Calu3 (cell line): ENCODE measurements around the gene SGTA. TPM values are rescaled to one million over a fixed set of nuclear protein-coding genes. Genes with fewer than 3 reads are reported as not detected.

Source experiments
- Bru-seq: library from RNA; stranded (reverse); fragments of 400-500 nt; gene quantifications from one replicate; lab custom pipeline; 2021; lab: Mats Ljungman, UMichigan
- BruChase-seq, 2 experiments: library from RNA; stranded (reverse); fragments of 400-500 nt; gene quantifications; one replicate each; lab custom pipeline; 2021; lab: Mats Ljungman, UMichigan
- BruUV-seq: library from RNA; stranded (reverse); fragments of 400-500 nt; replicated peaks from 2 replicates; lab custom pipeline; 2021; lab: Mats Ljungman, UMichigan
- CTCF ChIA-PET: fragments of 300-600 bp; sonication (Branson Sonifier 250); formaldehyde crosslinking; loops from one replicate; lab custom pipeline; 2022; ENCODE audit warnings: antibody characterized with exemption; lab: Charles Lee
- DNase-seq: peaks from one replicate; pipeline ENCODE4 v3.0.0; 2022
- H3K27ac Mint-ChIP-seq: one replicate; pipeline ENCODE4 v1.8.0; 2022; ENCODE audit warnings: mixed read lengths; ENCODE audit not compliant: unreplicated experiment
- H3K27me3 Mint-ChIP-seq: one replicate; pipeline ENCODE4 v1.8.0; 2022; ENCODE audit warnings: mixed read lengths; ENCODE audit not compliant: unreplicated experiment
- H3K36me3 Mint-ChIP-seq: one replicate; pipeline ENCODE4 v1.8.0; 2022; ENCODE audit warnings: mild to moderate bottlenecking, moderate library complexity, mixed read lengths; ENCODE audit not compliant: insufficient read depth, unreplicated experiment
- H3K4me1 Mint-ChIP-seq: one replicate; pipeline ENCODE4 v1.8.0; 2022; ENCODE audit warnings: mild to moderate bottlenecking, low read depth, mixed read lengths; ENCODE audit not compliant: unreplicated experiment
- H3K4me3 Mint-ChIP-seq: one replicate; pipeline ENCODE4 v1.8.0; 2022; ENCODE audit warnings: mild to moderate bottlenecking, low read depth, moderate library complexity, mixed read lengths; ENCODE audit not compliant: unreplicated experiment
- H3K9me3 Mint-ChIP-seq: one replicate; pipeline ENCODE4 v1.8.0; 2022; ENCODE audit warnings: low read depth, mixed read lengths; ENCODE audit not compliant: unreplicated experiment
- CTCF ChIP-seq: fragments of 200-600 bp; IDR thresholded peaks from one replicate; pipeline ENCODE4 v1.8.0; 2022; ENCODE audit warnings: antibody characterized with exemption; ENCODE audit not compliant: unreplicated experiment
- intact Hi-C: fragments of 100-400 bp; cut with micrococcal nuclease; formaldehyde crosslinking; loops from one replicate; pipeline ENCODE4 v1.10.0; 2022; ENCODE audit not compliant: unreplicated experiment
- long read RNA-seq: library from polyadenylated mRNA; stranded (forward); transcript quantifications from one replicate; pipeline ENCODE4 v2.0.0, GENCODE V29; 2022
- total RNA-seq: library from RNA; stranded (reverse); gene quantifications from 2 replicates; pipeline ENCODE4 v1.2.3, GENCODE V29; 2022

The SGTA gene
- total RNA-seq (44.7 and 48.3 TPM in 2 replicates), Bru-seq, nascent RNA (percentile 61 among the genes with signal in this experiment), BruChase-seq, experiment 1, labeled RNA remaining after a 6-hour chase (percentile 69 among the genes with signal in this experiment), BruChase-seq, experiment 2, labeled RNA remaining after a 2-hour chase (percentile 69 among the genes with signal in this experiment)
- long read RNA-seq, transcript SGTA-201 (12 exons, 2,330 nt), result major isoform, 59 of 72 reads
- long read RNA-seq, partial matches to known transcripts, result 7 of 72 reads
- long read RNA-seq, other reads (novel, unspliced or antisense), result 6 of 72 reads

GRCh38 chr19:2782936-2783780 lies at the start of gene SGTA:
TSS of gene SGTA (minus strand) at chr19:2783273. CDS start at chr19:2769068, 14,205 bp downstream.
- peak; percentile 93 for DNase-seq
- no peaks in the 10 kb centered on the region for H3K27me3 Mint-ChIP-seq
- peak within 1 kb of the TSS; percentile 84 for H3K27ac Mint-ChIP-seq
- peaks cover 47% of the 10 kb centered on the region for H3K36me3 Mint-ChIP-seq
- no peak for TF ChIP-seq CTCF
- CTCF ChIA-PET, result interaction anchor here (0.5 to 1.1 kb wide), 3 partner anchors 104 to 627 kb away, joined by 3 to 4 read pairs (median 3); no protein-coding TSS in a partner anchor
- H3K4me1 Mint-ChIP-seq, result peaks cover 14% of the 10 kb centered on the region
- intact Hi-C loops, result no loop called here
- peak within 1 kb of the TSS; percentile 75 for H3K4me3 Mint-ChIP-seq
- no TSS peak for BruUV-seq
- H3K9me3 Mint-ChIP-seq, result no peaks in the 10 kb centered on the region

GRCh38 chr19:2827840-2828489 lies 44.9 kb upstream of the SGTA start:
- Mint-ChIP-seq H3K4me3 (no peak overlapping the region), H3K9me3 (peaks cover 2% of the 10 kb centered on the region), H3K27me3 (no peaks in the 10 kb centered on the region), H3K36me3 (peaks cover 4% of the 10 kb centered on the region), H3K4me1 (no peaks in the 10 kb centered on the region), H3K27ac (no peak overlapping the region)
- no peak for DNase-seq
- TF ChIP-seq CTCF, result no peak
- CTCF ChIA-PET, result no interaction called here
- intact Hi-C loops, result no loop called here
- no TSS peak for BruUV-seq

GRCh38 chr19:2827022-2827421 lies 43.9 kb upstream of the SGTA start:
- no peak for DNase-seq
- CTCF ChIA-PET, result no interaction called here
- intact Hi-C loops, result no loop called here
- BruUV-seq, result no TSS peak
- TF ChIP-seq CTCF, result no peak
- Mint-ChIP-seq H3K9me3 (peaks cover 2% of the 10 kb centered on the region), H3K27me3 (no peaks in the 10 kb centered on the region), H3K4me3 (no peak overlapping the region), H3K4me1 (no peaks in the 10 kb centered on the region), H3K27ac (no peak overlapping the region), H3K36me3 (peaks cover 4% of the 10 kb centered on the region)

GRCh38 chr19:2824129-2824528 lies 41.1 kb upstream of the SGTA start:
- no peak for TF ChIP-seq CTCF
- peaks cover 15% of the 10 kb centered on the region for H3K36me3 Mint-ChIP-seq
- no peaks in the 10 kb centered on the region for H3K27me3 Mint-ChIP-seq
- CTCF ChIA-PET, result no interaction called here
- no peak for DNase-seq
- no TSS peak for BruUV-seq
- no peak overlapping the region for H3K27ac Mint-ChIP-seq
- intact Hi-C loops, result no loop called here
- peaks cover 2% of the 10 kb centered on the region for H3K9me3 Mint-ChIP-seq
- H3K4me3 Mint-ChIP-seq, result no peak overlapping the region
- H3K4me1 Mint-ChIP-seq, result no peaks in the 10 kb centered on the region
